ENCODE measurements around the gene RENBP.

DNA sequence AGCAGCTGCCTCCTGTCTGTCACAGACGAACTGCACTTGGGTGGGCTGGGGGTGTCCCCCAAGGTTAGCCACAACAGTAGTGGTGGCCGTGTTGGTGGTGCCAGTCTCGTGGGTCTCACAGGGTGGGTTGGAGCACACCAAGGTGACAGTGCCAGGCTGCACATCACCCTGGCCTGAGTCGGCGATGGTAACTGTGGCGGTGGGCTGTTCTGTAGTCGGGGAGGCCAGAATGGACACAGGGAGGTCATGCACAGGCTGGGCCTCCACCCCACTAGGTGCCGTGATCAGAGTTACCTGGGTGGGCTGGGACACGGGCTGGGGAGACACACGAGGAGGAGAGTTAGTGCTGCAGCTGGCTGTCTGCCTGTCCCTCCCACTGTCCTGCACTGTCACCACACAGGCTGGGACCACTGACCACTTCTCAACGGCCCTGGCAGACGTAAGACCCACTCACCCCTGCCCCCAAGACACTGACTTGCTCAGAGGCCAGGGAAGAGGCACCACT lies 10.8 kb upstream of the RENBP start:
- TF ChIP-seq POLR2A (IDR thresholded peaks at IDR 0.05; ENCODE audit: low read depth, low read length) (no peak), POLR2AphosphoS5 (IDR thresholded peaks at IDR 0.05; ENCODE audit: low read depth, low read length) (peak; percentile 20; the same call in 1 of the 2 replicates)

Measured in GM12892 (cell line).